Peyer's patch (tissue), 4 donors: ENCODE measurements around the gene KLK11. TPM values are rescaled to one million over a fixed set of nuclear protein-coding genes. Genes with fewer than 3 reads are reported as not detected.

ENCODE experiments used
- DNase-seq, 3 donors: peaks; one replicate each; pipeline ENCODE4 v3.0.0-alpha.2; 2017 to 2019
- H3K27ac ChIP-seq, 4 donors: fragments of 200-600 bp; sonication (generic); one replicate each; pipeline ENCODE4 v1.5.1; 2016 to 2019
- H3K27me3 ChIP-seq, 2 donors: fragments of 200-600 bp; sonication (generic); one replicate each; pipeline ENCODE4 v1.5.1; 2019
- H3K36me3 ChIP-seq, 3 donors: fragments of 200-600 bp; sonication (generic); one replicate each; pipeline ENCODE4 v1.5.1; 2016 to 2019
- H3K4me1 ChIP-seq, 4 donors: fragments of 200-600 bp; sonication (generic); one replicate each; pipeline ENCODE4 v1.5.1; 2016 to 2019
- H3K4me3 ChIP-seq, 4 donors: fragments of 200-600 bp; sonication (generic); 1 replicate in 3 of 4; 2 replicates in 1 of 4; pipeline ENCODE4 v1.5.1; 2016 to 2019; ENCODE audit warnings: mild to moderate bottlenecking in 1 of 4
- H3K9me3 ChIP-seq, 4 donors: fragments of 200-600 bp; sonication (generic); one replicate each; pipeline ENCODE4 v1.5.1; 2016 to 2019; ENCODE audit warnings: mild to moderate bottlenecking in 1 of 4
- CTCF ChIP-seq, 6 experiments: fragments of 450-650 bp in 4 of 6; fragments of 200-600 bp in 2 of 6; sonication (generic) in 1 of 6; IDR thresholded peaks; one replicate each; pipeline ENCODE4 v1.5.1; 2017 to 2019; ENCODE audit warnings: antibody characterized with exemption in 6 of 6, mild to moderate bottlenecking in 3 of 6, moderate library complexity in 1 of 6
- POLR2A ChIP-seq, 2 donors: fragments of 450-650 bp; IDR thresholded peaks; one replicate each; pipeline ENCODE4 v1.5.1; 2017; ENCODE audit warnings: antibody characterized with exemption in 2 of 2, mild to moderate bottlenecking in 2 of 2, moderate library complexity in 2 of 2
- total RNA-seq, 4 donors: library from RNA; depleted of rRNA; stranded (reverse); fragments of >200 nt; gene quantifications; one replicate each; pipeline ENCODE4 v1.1.0, GENCODE V29; 2016

Gene KLK11
- total RNA-seq, 4 donors from 2014 or later, result 1.7 to 3.8 (median 1.9) TPM; not detected in 1

DNA sequence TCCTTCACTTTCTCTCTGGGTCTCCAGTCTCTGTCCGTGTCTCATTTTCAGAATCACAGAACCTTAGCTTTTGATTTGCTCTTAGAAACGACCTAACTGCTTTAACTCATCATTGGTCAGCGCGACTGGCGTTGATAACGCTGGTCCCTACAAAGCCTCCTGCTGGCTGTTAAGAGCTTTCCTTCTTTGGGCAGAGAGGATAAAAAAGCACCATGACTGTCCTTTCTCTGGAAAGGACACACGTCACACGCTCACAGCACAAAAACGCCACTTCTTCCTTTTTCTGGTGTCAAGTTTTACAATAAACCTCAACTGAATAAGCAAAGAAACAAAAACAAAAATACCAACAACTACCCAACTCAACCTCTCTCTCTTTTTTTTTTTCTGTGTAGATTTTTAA is 10.1 kb upstream of the KLK11 start:
- TF ChIP-seq CTCF (IDR thresholded peaks at IDR 0.05) (no peak), POLR2A (IDR thresholded peaks at IDR 0.05) (no peak)
- no peaks in the 10 kb centered on the region for H3K4me1 ChIP-seq
- DNase-seq, result no peak

DNA sequence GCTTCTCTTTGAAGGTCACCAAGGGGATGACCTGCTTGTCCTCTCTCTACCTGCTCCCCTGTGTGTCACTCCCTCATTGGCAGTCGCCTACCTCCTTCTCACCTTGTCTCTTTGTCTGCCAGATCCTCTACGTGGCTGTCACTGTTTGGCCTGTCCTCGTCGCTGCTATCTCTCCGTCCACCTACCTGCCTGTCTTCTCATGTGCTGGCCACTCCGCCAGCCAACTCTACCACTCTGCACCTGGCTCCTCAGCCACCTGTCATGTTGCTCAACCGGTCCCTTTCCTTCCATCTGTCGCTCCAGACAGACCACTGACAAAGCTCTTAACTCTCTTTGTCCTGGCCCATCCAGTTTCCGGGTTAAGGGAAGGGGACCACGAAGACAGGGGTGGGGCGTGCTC is 8.3 kb upstream of the KLK11 start, which contains the start of gene KLK12:
Gene KLK12, minus strand, starts transcription at position 299 of the 400 bp plus-strand sequence. CDS start 381 bp downstream, outside the sequence.
- no peak for DNase-seq
- Histone ChIP-seq H3K4me3 (no peak within 1 kb of the TSS), H3K27ac (no peak within 1 kb of the TSS), H3K36me3 (no peaks in the 10 kb centered on the region), H3K27me3 (no peaks in the 10 kb centered on the region), H3K9me3 (no peaks in the 10 kb centered on the region), H3K4me1 (no peaks in the 10 kb centered on the region)
- TF ChIP-seq POLR2A (IDR thresholded peaks at IDR 0.05) (no peak), CTCF (IDR thresholded peaks at IDR 0.05) (no peak)

More for the DNA sequence above, 10.1 kb upstream of the KLK11 start:
- H3K4me3 ChIP-seq, result no peak overlapping the region
- H3K27me3 ChIP-seq, result no peaks in the 10 kb centered on the region
- H3K9me3 ChIP-seq, result no peaks in the 10 kb centered on the region
- no peaks in the 10 kb centered on the region for H3K36me3 ChIP-seq
- H3K27ac ChIP-seq, result no peak overlapping the region

DNA sequence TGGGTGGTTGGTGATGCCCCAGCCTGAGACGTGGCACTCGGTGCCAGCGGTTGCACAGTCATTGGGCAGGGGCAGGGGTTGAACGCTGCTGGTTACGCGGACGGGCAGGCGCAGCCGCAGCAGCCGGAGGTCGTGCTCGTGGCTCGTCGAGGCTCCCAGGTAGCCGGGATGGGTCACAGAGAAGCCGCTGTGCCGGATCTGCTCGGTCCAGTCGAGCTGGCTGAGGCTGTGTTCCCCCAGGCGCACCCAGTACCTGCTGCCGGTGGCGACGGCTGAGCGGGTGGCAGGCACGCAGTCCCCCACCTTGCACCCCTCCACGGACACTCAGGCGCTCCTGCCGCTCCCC is 5.4 kb upstream of the KLK11 start:
- DNase-seq, result no peak
- no peak for TF ChIP-seq CTCF (IDR thresholded peaks at IDR 0.05)
- no peak for TF ChIP-seq POLR2A (IDR thresholded peaks at IDR 0.05)
- H3K4me3 ChIP-seq, result no peak overlapping the region

DNA sequence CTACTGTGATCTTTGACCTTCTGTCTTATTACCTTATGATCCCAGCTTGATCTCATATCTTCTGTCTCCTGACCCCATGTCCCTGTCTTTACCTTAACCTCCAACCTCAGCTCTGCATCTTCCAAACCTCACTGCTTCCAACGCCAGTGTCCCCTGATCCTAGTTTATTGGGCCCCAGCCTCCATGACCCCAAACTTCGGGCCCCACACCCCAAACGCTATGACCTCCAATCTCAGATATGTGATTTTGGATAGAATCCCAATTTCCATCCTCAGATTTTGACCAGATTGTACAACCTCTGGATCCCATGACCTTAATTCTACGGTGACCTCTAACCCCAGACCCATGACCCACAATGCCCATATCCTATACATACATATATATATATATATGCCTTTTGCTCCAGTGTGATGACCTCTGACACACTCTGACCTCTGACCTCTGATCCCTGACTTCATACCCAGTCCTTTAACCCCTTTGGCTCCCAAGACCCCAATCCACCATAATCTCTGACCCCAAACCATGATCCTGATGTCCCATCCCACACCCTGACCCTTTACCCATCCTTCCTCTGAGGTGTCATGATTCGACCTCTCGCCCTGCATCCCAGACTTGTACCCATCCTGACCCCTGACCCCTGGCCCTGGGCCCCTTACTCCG is 4.9 kb upstream of the KLK11 start:
- DNase-seq, result no peak
- no peak for TF ChIP-seq CTCF (IDR thresholded peaks at IDR 0.05)
- no peak for TF ChIP-seq POLR2A (IDR thresholded peaks at IDR 0.05)
- H3K27me3 ChIP-seq, result no peaks in the 10 kb centered on the region

More for the DNA sequence above, 5.4 kb upstream of the KLK11 start:
- H3K36me3 ChIP-seq, result no peaks in the 10 kb centered on the region
- no peaks in the 10 kb centered on the region for H3K27me3 ChIP-seq
- no peaks in the 10 kb centered on the region for H3K4me1 ChIP-seq
- H3K9me3 ChIP-seq, result no peaks in the 10 kb centered on the region
- H3K27ac ChIP-seq, result no peak overlapping the region

GRCh38 chr19:51030631-51031030 is 4.2 kb upstream of the KLK11 start:
- Histone ChIP-seq H3K4me1 (no peaks in the 10 kb centered on the region), H3K27me3 (no peaks in the 10 kb centered on the region), H3K9me3 (no peaks in the 10 kb centered on the region), H3K27ac (no peak overlapping the region), H3K36me3 (no peaks in the 10 kb centered on the region), H3K4me3 (no peak overlapping the region)
- no peak for DNase-seq
- TF ChIP-seq CTCF (IDR thresholded peaks at IDR 0.05) (no peak), POLR2A (IDR thresholded peaks at IDR 0.05) (no peak)

More for the DNA sequence above, 4.9 kb upstream of the KLK11 start:
- Histone ChIP-seq H3K4me1 (no peaks in the 10 kb centered on the region), H3K27ac (no peak overlapping the region), H3K36me3 (no peaks in the 10 kb centered on the region), H3K9me3 (no peaks in the 10 kb centered on the region), H3K4me3 (no peak overlapping the region)
